Brain microvascular endothelial cell (primary cell): ENCODE data around the gene MAP4K5.

Experiments
- DNase-seq: peaks from one replicate; pipeline ENCODE4 v3.0.0-alpha.2; 2020
- H3K27ac ChIP-seq: fragments of 250-450 bp; sonication (Bioruptor Pico); 2 replicates; pipeline ENCODE4 v1.5.1; 2020; ENCODE audit warnings: mild to moderate bottlenecking, moderate library complexity
- H3K27me3 ChIP-seq: fragments of 250-450 bp; sonication (Bioruptor Pico); replicated peaks from 2 replicates; pipeline ENCODE4 v1.5.1; 2020; ENCODE audit warnings: mild to moderate bottlenecking
- H3K36me3 ChIP-seq: fragments of 250-450 bp; sonication (Bioruptor Pico); replicated peaks from 2 replicates; pipeline ENCODE4 v1.5.1; 2020; ENCODE audit warnings: mild to moderate bottlenecking
- H3K4me3 ChIP-seq: 2 replicates; pipeline ENCODE4 v1.5.1; 2011; ENCODE audit warnings: low read depth, mild to moderate bottlenecking, control low read depth, low read length, moderate library complexity
- in situ Hi-C: cut with HindIII; loops from 2 replicates; pipeline ENCODE4 v1.10.0; 2017; ENCODE audit warnings: low sequenced_read_pairs, low pct_ligation_motif_present
- TF ChIP-seq, protein P1 (sequence below): IDR thresholded peaks from 2 replicates; pipeline ENCODE4 v1.5.1; 2011; ENCODE audit warnings: low read depth, mild to moderate bottlenecking, moderate library complexity, low read length, control low read depth, inconsistent platforms; ENCODE audit errors: missing control alignments

The MAP4K5 gene

GRCh38 chr14:50377550-50378085, 154.8 kb downstream of the MAP4K5 start:
- Histone ChIP-seq H3K27ac (no peak overlapping the region), H3K36me3 (no peaks in the 10 kb centered on the region), H3K27me3 (no peaks in the 10 kb centered on the region), H3K4me3 (no peak overlapping the region)
- in situ Hi-C loops, result no loop called here
- TF ChIP-seq, protein P1, sequence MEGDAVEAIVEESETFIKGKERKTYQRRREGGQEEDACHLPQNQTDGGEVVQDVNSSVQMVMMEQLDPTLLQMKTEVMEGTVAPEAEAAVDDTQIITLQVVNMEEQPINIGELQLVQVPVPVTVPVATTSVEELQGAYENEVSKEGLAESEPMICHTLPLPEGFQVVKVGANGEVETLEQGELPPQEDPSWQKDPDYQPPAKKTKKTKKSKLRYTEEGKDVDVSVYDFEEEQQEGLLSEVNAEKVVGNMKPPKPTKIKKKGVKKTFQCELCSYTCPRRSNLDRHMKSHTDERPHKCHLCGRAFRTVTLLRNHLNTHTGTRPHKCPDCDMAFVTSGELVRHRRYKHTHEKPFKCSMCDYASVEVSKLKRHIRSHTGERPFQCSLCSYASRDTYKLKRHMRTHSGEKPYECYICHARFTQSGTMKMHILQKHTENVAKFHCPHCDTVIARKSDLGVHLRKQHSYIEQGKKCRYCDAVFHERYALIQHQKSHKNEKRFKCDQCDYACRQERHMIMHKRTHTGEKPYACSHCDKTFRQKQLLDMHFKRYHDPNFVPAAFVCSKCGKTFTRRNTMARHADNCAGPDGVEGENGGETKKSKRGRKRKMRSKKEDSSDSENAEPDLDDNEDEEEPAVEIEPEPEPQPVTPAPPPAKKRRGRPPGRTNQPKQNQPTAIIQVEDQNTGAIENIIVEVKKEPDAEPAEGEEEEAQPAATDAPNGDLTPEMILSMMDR, result no peak
- no peak for DNase-seq

- in situ Hi-C loops, result no loop called here
- TF ChIP-seq, protein P1, result no peak
- DNase-seq, result no peak
- Histone ChIP-seq H3K27ac (no peak overlapping the region), H3K36me3 (no peaks in the 10 kb centered on the region), H3K27me3 (no peaks in the 10 kb centered on the region), H3K4me3 (no peak overlapping the region)
Measured at GRCh38 chr14:50375760-50376159, 156.6 kb downstream of the MAP4K5 start.

- Histone ChIP-seq H3K27me3 (no peaks in the 10 kb centered on the region), H3K36me3 (no peaks in the 10 kb centered on the region), H3K4me3 (no peak overlapping the region), H3K27ac (no peak overlapping the region)
- no peak for DNase-seq
- TF ChIP-seq, protein P1, result no peak
- in situ Hi-C loops, result no loop called here
Measured at GRCh38 chr14:50373959-50374358, 158.4 kb downstream of the MAP4K5 start.

DNA sequence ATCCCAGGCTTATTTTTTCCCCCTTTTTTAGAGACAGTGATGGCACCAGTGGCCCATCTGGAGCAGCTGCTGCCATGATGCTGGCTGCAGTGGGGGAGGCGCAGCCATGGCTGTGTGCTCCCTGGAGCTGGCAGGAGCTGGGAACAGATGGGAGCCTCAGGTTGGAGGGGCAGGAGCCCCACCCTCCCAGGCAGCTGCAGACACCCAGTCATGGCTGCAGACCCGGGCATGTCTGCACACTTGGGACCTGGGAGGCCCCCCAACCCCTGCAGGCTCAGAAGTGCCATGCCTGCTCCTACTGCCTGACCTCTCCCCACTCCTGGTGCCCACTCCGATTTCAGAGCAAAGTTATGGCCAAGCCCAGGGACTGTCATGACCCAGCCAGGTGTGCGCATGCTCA, 160.8 kb downstream of the MAP4K5 start:
- Histone ChIP-seq H3K27me3 (no peaks in the 10 kb centered on the region), H3K4me3 (no peak overlapping the region), H3K27ac (no peak overlapping the region), H3K36me3 (no peaks in the 10 kb centered on the region)
- no peak for DNase-seq
- in situ Hi-C loops, result no loop called here
- TF ChIP-seq, protein P1, result no peak
